NCI-H446 (cell line): ENCODE measurements around the gene SLC27A3.

Source experiments
- DNase-seq, 2 experiments: peaks; one replicate each; lab custom pipeline; 2025; lab: John Stamatoyannopoulos, UW

The SLC27A3 gene

GRCh38 chr1:153799566-153800465 lies 24.6 kb downstream of the SLC27A3 start:
- no peak for DNase-seq

GRCh38 chr1:153800516-153800915 lies 25.3 kb downstream of the SLC27A3 start:
- no peak for DNase-seq

GRCh38 chr1:153801028-153801625 lies 25.9 kb downstream of the SLC27A3 start:
- no peak for DNase-seq

- DNase-seq: no peak
Observed at GRCh38 chr1:153801786-153802697, 26.8 kb downstream of the SLC27A3 start.

- no peak for DNase-seq
Observed at GRCh38 chr1:153803470-153804056, 28.4 kb downstream of the SLC27A3 start.

- no peak for DNase-seq
Observed at GRCh38 chr1:153804112-153804511, 28.9 kb downstream of the SLC27A3 start.

GRCh38 chr1:153805042-153805745 lies 30.0 kb downstream of the SLC27A3 start:
- DNase-seq: no peak

- DNase-seq: no peak
Observed at GRCh38 chr1:153805886-153806719, 30.9 kb downstream of the SLC27A3 start.

GRCh38 chr1:153816283-153816889 lies 41.2 kb downstream of the SLC27A3 start:
- DNase-seq: no peak

- no peak for DNase-seq
Observed at GRCh38 chr1:153818876-153819275, 43.7 kb downstream of the SLC27A3 start.

- no peak for DNase-seq
Observed at GRCh38 chr1:153827168-153827964, 52.2 kb downstream of the SLC27A3 start.
